Neural cell (in vitro differentiated cells): ENCODE results near the gene MOB2. TPM values are rescaled to one million over a fixed set of nuclear protein-coding genes. Genes with fewer than 3 reads are reported as not detected.

ENCODE experiments used
- H2AFZ ChIP-seq: fragments of 200-600, 300-800 bp; sonication (generic), shearing (Covaris generic); 2 replicates; pipeline ENCODE4 v1.6.0; 2014; ENCODE audit warnings: low read depth, mild to moderate bottlenecking, antibody characterized with exemption, low read length, moderate library complexity
- H3F3A ChIP-seq: fragments of 200-600 bp; shearing (Covaris generic); 2 replicates; pipeline ENCODE4 v1.6.1; 2016; ENCODE audit warnings: mild to moderate bottlenecking, moderate library complexity, mixed read lengths, antibody characterized with exemption, low read length; ENCODE audit not compliant: insufficient read depth, poor library complexity, severe bottlenecking
- H3K27ac ChIP-seq: fragments of 200-600, 300-800 bp; sonication (generic), shearing (Covaris generic); 2 replicates; pipeline ENCODE4 v1.5.1; 2014; ENCODE audit warnings: mild to moderate bottlenecking, low read length, moderate library complexity
- H3K27me3 ChIP-seq: fragments of 300-800, 200-600 bp; sonication (generic), shearing (Covaris generic); 2 replicates; pipeline ENCODE4 v1.6.0; 2014; ENCODE audit warnings: mild to moderate bottlenecking, low read depth, low read length, moderate library complexity; ENCODE audit not compliant: insufficient read depth
- H3K36me3 ChIP-seq: fragments of 300-800, 200-600 bp; sonication (generic), shearing (Covaris generic); 2 replicates; pipeline ENCODE4 v1.5.1; 2014; ENCODE audit warnings: mild to moderate bottlenecking, antibody characterized with exemption, low read length, moderate library complexity; ENCODE audit not compliant: insufficient read depth
- H3K4me2 ChIP-seq: fragments of 300-800, 200-600 bp; sonication (generic), shearing (Covaris generic); 2 replicates; pipeline ENCODE4 v1.6.0; 2014; ENCODE audit warnings: mild to moderate bottlenecking, low read length
- H3K4me3 ChIP-seq: fragments of 300-800, 200-600 bp; sonication (generic), shearing (Covaris generic); 2 replicates; pipeline ENCODE4 v1.5.1; 2014; ENCODE audit warnings: mild to moderate bottlenecking, low read length, moderate library complexity
- H3K79me2 ChIP-seq: fragments of 200-600 bp; shearing (Covaris generic); replicated peaks from 2 replicates; pipeline ENCODE4 v1.6.0; 2014; ENCODE audit warnings: mild to moderate bottlenecking, low read length, moderate library complexity; ENCODE audit not compliant: insufficient read depth
- H3K9ac ChIP-seq: fragments of 300-800, 200-600 bp; sonication (generic), shearing (Covaris generic); 2 replicates; pipeline ENCODE4 v1.6.1; 2016; ENCODE audit warnings: mild to moderate bottlenecking, low read length, mixed read lengths
- H3K9me2 ChIP-seq: fragments of 200-600 bp; shearing (Covaris generic); 2 replicates; pipeline ENCODE4 v1.6.1; 2016; ENCODE audit warnings: mild to moderate bottlenecking, low read length, mixed read lengths; ENCODE audit not compliant: insufficient read depth
- H3K9me3 ChIP-seq: fragments of 200-600, 300-800 bp; sonication (generic), shearing (Covaris generic); 2 replicates; pipeline ENCODE4 v1.6.1; 2016; ENCODE audit warnings: mild to moderate bottlenecking, mixed run types, low read length, moderate library complexity, mixed read lengths
- H4K20me1 ChIP-seq: fragments of 200-600 bp; shearing (Covaris generic); 2 replicates; pipeline ENCODE4 v1.6.1; 2016; ENCODE audit warnings: mild to moderate bottlenecking, mixed run types; ENCODE audit not compliant: insufficient read depth
- EZH2 ChIP-seq: fragments of 200-600, 300-800 bp; shearing (Covaris generic), sonication (generic); IDR thresholded peaks from 2 replicates; pipeline ENCODE4 v1.6.1; 2014; ENCODE audit warnings: antibody characterized with exemption, low read length, borderline replicate concordance, mild to moderate bottlenecking; ENCODE audit not compliant: insufficient read depth, poor library complexity, severe bottlenecking
- MXI1 ChIP-seq: fragments of 450-650 bp; conservative IDR thresholded peaks from 2 replicates; pipeline ENCODE4 v1.6.1; 2014; ENCODE audit warnings: antibody characterized with exemption, mild to moderate bottlenecking; ENCODE audit not compliant: poor library complexity, severe bottlenecking
- POLR2AphosphoS5 ChIP-seq: IDR thresholded peaks from 2 replicates; pipeline ENCODE4 v1.6.1; 2012
- RAD21 ChIP-seq: fragments of 450-650 bp; conservative IDR thresholded peaks from 2 replicates; pipeline ENCODE4 v1.6.1; 2014; ENCODE audit warnings: antibody characterized with exemption, mild to moderate bottlenecking, moderate library complexity
- REST ChIP-seq: IDR thresholded peaks from 2 replicates; pipeline ENCODE4 v1.6.1; 2012; ENCODE audit warnings: borderline replicate concordance
- SMC3 ChIP-seq: fragments of 450-650 bp; conservative IDR thresholded peaks from 2 replicates; pipeline ENCODE4 v1.6.1; 2014; ENCODE audit warnings: antibody characterized with exemption, mild to moderate bottlenecking, moderate library complexity; ENCODE audit not compliant: poor library complexity
- TAF1 ChIP-seq: IDR thresholded peaks from 2 replicates; pipeline ENCODE4 v1.6.1; 2012; ENCODE audit warnings: low read depth
- polyA plus RNA-seq: library from polyadenylated mRNA; depleted of rRNA; stranded (reverse); fragments of >200 nt; gene quantifications from 2 replicates; pipeline ENCODE4 v1.2.3, GENCODE V29; 2014

MOB2 gene
- polyA plus RNA-seq, 1 donor from 2014 or later = 33.2 TPM

GRCh38 chr11:1520663-1521267, 34.2 kb upstream of the MOB2 start:
- Histone ChIP-seq H2AFZ (no peak overlapping the region), H3K4me2 (no peak overlapping the region), H3K9me2 (no peaks in the 10 kb centered on the region), H3K9me3 (no peaks in the 10 kb centered on the region), H3K27ac (no peak overlapping the region), H3F3A (no peaks in the 10 kb centered on the region), H3K36me3 (no peaks in the 10 kb centered on the region), H3K27me3 (no peaks in the 10 kb centered on the region), H3K79me2 (no peaks in the 10 kb centered on the region), H4K20me1 (no peaks in the 10 kb centered on the region), H3K4me3 (no peak overlapping the region), H3K9ac (no peak overlapping the region)
- TF ChIP-seq REST (no peak), EZH2 (no peak), SMC3 (no peak), POLR2AphosphoS5 (no peak)

GRCh38 chr11:1520209-1520662, 33.7 kb upstream of the MOB2 start:
- H3K9me2 ChIP-seq = no peaks in the 10 kb centered on the region
- no peak overlapping the region for H3K4me3 ChIP-seq
- H3K9ac ChIP-seq = no peak overlapping the region
- no peaks in the 10 kb centered on the region for H3K9me3 ChIP-seq
- no peaks in the 10 kb centered on the region for H3K36me3 ChIP-seq
- H3K27me3 ChIP-seq = no peaks in the 10 kb centered on the region
- H3K27ac ChIP-seq = no peak overlapping the region
- H3K4me2 ChIP-seq = no peak overlapping the region
- H3F3A ChIP-seq = no peaks in the 10 kb centered on the region
- TF ChIP-seq REST = no peak
- TF ChIP-seq RAD21 = no peak
- no peak for TF ChIP-seq MXI1
- no peak for TF ChIP-seq TAF1
- H2AFZ ChIP-seq = no peak overlapping the region
- H4K20me1 ChIP-seq = no peaks in the 10 kb centered on the region
- H3K79me2 ChIP-seq = no peaks in the 10 kb centered on the region
